Omental fat pad (tissue), 4 donors: ENCODE measurements around the gene ALPP. TPM values are rescaled to one million over a fixed set of nuclear protein-coding genes. Genes with fewer than 3 reads are reported as not detected.
"Not testable (repeated sequence)": the region's sequence is repeated elsewhere in the genome, so short reads cannot be mapped to it uniquely, and the experiment has no call there.

Source experiments
- ATAC-seq: fragments of 150-250 bp; one replicate; pipeline ENCODE4 v1.9.1; 2016; ENCODE audit warnings: mild to moderate bottlenecking, moderate library complexity; ENCODE audit not compliant: low FRiP score
- DNase-seq: peaks from one replicate; pipeline ENCODE4 v3.0.0-alpha.2; 2019; ENCODE audit warnings: low spot score
- CTCF ChIP-seq, 3 donors: fragments of 450-650 bp; IDR thresholded peaks; one replicate each; pipeline ENCODE4 v1.5.1; 2016 to 2017; ENCODE audit warnings: antibody characterized with exemption in 3 of 3, mild to moderate bottlenecking in 3 of 3, moderate library complexity in 2 of 3
- total RNA-seq, 4 donors: library from RNA; depleted of rRNA; stranded (reverse); fragments of >200 nt; gene quantifications; one replicate each; pipeline ENCODE4 v1.1.0, GENCODE V29; 2016

The ALPP gene
- total RNA-seq, 4 donors from 2014 or later, result not detected

DNA sequence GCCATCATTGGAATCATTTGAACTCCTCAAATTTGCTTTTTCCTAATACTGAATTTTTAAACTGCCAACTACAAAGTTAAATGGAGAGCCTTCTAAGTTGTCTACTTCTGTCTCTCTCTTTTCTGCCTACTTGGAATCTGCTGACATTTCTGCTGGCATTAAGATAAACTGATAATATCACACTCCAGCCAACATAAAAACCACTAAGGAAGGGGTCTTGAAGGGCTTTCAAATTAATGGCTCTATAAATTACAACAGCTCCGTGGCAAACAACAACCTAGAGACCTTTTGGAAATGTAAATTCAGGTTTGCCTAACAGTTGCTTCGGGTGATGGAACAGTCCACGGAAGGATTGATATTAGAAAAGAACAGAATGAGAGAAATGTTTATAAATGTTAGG is 12.1 kb downstream of the ALPP start:
- ATAC-seq, result no peak

GRCh38 chr2:232393556-232393955 is 15.0 kb downstream of the ALPP start:
- no peak for DNase-seq
- no peak for TF ChIP-seq CTCF (IDR thresholded peaks at IDR 0.05)
- no peak for ATAC-seq

More for the DNA sequence above, 12.1 kb downstream of the ALPP start:
- TF ChIP-seq CTCF (IDR thresholded peaks at IDR 0.05), result no peak
- DNase-seq, result no peak

DNA sequence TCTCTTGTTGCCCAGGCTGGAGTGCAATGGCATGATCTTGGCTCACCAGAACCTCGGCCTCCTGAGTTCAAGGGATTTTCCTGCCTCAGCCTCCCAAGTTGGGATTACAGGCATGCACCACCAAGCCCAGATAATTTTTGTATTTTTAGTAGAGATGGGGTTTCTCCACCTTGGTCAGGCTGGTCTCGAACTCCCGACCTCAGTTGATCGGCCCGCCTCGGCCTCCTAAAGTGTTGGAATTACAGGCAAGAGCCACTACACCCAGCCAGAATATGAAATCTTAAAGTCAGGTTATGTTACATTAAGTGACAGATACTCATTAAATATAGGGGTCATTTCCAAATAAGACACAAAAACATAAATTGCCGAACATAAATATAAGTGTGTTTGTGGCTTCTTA is 15.9 kb downstream of the ALPP start:
- DNase-seq, result not testable (repeated sequence)

GRCh38 chr2:232395586-232395985 is 17.0 kb downstream of the ALPP start:
- DNase-seq (no peak), ATAC-seq (no peak)
- no peak for TF ChIP-seq CTCF (IDR thresholded peaks at IDR 0.05)

More for the DNA sequence above, 15.9 kb downstream of the ALPP start:
- ATAC-seq, result not testable (repeated sequence)

DNA sequence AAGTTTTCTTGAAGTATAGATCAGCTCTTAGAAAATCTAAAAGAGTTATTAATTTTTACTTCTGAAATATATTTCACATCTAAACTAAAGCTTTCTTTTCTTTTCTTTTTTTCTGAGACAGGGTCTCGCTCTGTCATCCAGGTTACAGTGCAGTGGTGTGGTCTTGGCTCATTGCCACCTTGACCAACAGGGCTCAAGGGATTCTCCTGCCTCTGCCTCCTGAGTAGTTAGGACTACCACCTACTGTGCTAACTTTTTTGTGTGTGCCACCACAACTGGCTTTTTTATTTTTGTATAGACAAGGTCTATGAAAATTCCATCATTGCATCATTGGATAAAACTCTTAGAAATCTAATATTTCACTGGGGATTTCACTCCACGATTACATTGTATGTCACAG is 18.1 kb downstream of the ALPP start:
- no peak for ATAC-seq
- no peak for DNase-seq
- no peak for TF ChIP-seq CTCF (IDR thresholded peaks at IDR 0.05)

DNA sequence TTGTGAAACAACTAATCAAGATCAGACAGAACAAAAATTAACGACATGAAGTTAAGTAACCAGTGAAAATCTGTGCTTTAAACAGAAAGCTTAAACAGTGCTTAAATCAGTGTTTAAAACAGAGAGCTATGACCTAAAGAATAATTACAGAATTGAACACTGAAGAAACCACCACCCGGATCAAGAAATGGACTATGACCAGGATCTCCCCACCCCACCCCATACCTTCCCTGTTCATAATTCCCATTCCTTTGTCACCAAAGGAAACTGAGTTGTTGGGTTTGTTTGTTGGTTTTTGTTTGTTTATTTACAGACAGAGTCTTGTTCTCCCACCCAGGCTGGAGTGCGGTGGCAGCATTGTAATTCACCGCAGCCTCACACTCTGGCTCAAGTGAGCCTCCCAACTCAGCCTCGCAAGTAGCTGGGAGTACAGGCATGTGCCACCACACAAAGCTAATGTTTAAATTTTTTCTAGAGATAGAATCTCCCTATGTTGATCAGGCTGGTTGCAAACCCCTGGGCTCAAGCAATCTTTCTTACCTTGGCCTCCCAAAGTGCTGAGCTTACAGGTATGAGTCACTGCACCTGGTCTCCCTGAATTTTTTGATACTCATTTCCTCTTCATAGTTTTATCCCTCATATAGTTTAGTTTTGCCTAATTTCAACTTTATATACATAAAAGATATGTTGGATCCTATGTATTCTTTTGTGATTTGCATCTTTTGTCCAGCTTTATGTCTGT is 19.9 kb downstream of the ALPP start:
- ATAC-seq (no peak), DNase-seq (no peak)
- TF ChIP-seq CTCF (IDR thresholded peaks at IDR 0.05), result no peak

- DNase-seq (no peak), ATAC-seq (no peak)
These were observed 21.9 kb downstream of the ALPP start for GRCh38 chr2:232400256-232401015.

More at GRCh38 chr2:232400256-232401015, 21.9 kb downstream of the ALPP start:
- no peak for TF ChIP-seq CTCF (IDR thresholded peaks at IDR 0.05)
